Frontal cortex (tissue), 4 donors: ENCODE data around the gene EPOP. TPM values are rescaled to one million over a fixed set of nuclear protein-coding genes. Genes with fewer than 3 reads are reported as not detected.

ENCODE experiments used
- DNase-seq, 2 donors: peaks; one replicate each; pipeline ENCODE4 v3.0.0; 2012; ENCODE audit warnings: low spot score in 2 of 2
- FAIRE-seq: peaks from 2 replicates; lab custom pipeline; 2012; peaks lifted over from hg19 to GRCh38; lab: Jason Lieb, UNC
- total RNA-seq: library from RNA; depleted of rRNA; stranded (reverse); fragments of >200 nt; gene quantifications from one replicate; pipeline ENCODE4 v1.2.3, GENCODE V29; 2014
- donor health status: control.
- donor health status: control.
- donor health status: control.

EPOP gene
- 0.82 TPM for total RNA-seq

DNA sequence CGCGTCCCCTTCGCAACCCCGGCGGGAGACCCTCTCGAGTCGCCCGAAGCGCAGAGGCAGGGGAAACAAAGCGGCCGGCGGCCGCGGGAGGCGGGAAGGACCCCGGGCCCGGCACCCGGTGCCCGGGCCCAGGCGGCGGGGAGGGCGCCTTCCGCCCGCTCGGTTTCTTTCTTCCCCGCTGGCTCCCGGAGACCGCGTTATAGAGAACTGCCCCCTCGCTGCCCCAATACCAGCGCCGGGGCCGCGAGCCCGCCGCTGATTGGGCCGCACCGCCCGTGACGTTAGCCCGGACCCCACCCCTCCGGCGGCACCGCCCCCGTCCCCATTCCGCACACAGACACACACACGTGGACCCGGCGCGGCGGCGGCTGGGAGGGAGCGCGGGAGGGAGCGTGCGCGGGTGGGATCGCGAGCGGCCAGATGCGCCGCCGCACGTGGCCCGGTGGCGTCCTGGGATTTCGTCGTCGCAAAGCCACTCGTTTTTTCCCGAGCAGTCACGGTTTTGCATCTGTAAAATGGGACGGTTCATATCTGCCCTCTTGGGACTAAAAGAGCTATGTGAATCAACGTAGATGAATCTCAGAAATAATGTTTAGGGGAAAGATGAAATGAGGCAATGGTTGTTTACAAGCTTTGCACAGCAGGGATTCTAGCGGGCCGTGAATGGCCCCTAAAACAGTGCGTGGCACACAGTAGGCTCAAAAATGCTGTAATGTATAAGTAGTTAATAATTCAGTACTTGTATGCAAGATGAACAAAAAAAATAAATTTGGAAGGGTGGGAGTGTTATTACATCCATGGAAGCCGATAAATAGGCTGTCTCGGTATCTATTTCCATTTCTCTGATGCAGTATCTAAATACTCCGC is at the start of gene EPOP:
Gene EPOP, minus strand, starts transcription at position 209 of the 867 bp plus-strand sequence. CDS start 462 bp downstream, outside the sequence.
- FAIRE-seq (no peak), DNase-seq (peak; percentile 96)

DNA sequence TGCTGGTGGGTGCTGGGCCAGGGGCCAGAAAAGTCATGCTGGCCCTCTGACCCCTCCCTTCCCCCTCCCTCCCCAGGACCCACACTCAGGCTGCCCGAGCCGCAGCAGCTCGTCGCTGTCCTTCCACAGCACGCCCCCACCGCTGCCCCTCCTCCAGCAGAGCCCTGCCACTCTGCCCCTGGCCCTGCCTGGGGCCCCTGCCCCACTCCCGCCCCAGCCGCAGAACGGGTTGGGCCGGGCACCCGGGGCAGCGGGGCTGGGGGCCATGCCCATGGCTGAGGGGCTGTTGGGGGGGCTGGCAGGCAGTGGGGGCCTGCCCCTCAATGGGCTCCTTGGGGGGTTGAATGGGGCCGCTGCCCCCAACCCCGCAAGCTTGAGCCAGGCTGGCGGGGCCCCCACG is 47.0 kb upstream of the EPOP start:
- DNase-seq: no peak
- no peak for FAIRE-seq

DNA sequence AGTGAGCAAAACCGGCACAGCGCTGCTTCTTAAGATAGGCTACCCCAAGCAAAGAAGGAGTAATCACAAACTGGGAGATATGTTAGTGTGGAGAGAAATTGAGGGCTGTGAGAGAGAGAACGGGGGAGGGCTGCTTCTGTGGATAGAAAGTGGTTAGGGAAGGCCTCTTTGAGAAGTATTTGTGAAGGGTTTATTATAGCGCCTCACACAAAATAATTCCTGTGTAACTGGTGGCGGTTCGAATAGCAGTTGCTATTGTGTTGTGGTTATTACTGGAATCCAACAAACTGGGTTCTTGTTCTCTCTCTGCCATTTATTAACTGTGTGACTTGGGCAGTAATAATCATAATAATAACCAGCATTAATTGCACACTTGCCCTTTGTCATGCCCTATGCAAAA is 46.2 kb upstream of the EPOP start:
- DNase-seq (no peak), FAIRE-seq (no peak)

DNA sequence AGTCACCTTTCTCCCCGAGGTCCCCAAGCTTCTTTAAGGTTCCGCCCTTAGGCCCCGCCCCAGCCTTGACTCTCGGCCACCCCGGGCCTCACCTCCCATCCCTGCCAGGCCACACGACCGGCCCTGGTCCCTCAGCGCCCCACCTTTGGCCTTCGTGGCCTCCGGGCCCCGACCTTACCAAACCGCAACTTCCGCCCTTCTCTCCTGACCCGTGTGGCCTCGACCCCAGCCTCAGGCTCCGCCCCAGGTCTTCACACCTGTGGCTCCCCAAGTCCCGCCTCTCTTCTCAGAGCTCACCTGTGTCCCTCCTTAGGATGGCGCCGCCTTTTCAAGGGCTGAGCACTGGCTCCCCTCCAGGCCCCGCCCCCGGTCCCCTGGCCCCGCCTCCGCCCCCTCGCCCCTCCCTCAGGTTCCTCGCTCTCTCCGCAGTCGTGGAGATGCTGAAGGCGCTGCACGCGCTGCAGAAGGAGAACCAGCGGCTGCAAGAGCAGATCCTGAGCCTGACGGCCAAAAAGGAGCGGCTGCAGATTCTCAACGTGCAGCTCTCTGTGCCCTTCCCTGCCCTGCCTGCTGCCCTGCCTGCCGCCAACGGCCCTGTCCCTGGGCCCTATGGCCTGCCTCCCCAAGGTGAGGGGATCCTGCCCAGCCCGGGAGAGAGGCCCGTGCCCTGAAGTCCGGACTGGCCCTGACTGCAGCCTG is 45.3 kb upstream of the EPOP start:
- FAIRE-seq: no peak

DNA sequence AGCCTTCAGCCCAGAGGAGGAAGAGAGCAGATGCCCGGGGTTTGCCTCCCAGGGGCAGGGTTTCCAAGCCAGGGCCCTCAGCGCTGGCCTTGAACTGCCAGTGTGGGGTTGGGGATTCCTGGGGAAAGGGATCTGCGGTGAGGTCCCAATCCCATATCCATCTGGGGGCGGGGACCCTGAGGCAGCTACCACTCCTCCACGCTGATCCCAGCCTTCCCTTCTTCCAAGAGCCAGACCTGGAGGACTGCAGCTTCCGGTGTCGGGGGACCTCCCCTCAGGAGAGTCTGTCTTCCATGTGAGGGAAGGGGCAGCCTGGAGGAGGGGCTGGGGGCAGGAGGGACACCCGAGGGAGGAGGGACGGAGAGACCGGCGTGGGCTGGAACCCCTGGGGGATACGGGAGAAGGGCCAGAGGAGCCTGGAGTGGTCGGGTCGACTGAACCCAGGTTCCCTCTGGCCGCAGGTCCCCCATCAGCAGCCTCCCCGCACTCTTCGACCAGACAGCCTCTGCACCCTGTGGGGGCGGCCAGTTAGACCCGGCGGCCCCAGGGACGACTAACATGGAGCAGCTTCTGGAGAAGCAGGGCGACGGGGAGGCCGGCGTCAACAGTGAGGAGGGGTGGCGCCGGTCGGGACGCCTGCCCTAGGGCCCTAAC is 44.7 kb upstream of the EPOP start:
- DNase-seq (no peak), FAIRE-seq (no peak)

More for the DNA sequence above, 45.3 kb upstream of the EPOP start:
- no peak for DNase-seq

DNA sequence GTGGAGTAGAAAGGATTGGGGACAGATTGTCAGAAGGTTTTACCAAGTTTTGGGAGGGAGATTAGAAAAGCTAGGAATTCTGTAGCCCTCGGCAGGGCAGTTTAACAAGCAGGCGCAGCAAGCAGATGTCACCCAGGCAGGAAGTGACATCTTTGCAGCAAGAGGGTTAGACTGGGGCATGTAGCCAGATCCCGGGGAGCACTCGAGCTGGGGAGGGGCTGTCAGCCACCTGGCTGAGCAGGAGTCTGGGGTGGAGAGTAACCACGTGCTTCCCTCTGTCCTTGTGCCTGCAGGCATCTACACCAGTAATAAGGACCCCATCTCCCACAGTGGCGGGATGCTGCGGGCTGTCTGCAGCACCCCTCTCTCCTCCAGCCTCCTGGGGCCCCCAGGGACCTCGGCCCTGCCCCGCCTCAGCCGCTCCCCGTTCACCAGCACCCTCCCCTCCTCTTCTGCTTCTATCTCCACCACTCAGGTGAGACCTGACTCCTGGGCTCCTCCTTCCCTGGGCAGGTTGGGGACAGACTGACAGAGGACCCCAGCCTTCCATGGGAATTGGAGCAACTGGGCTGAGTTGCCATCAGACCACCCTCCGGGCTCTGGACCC is 42.5 kb upstream of the EPOP start:
- FAIRE-seq: no peak

DNA sequence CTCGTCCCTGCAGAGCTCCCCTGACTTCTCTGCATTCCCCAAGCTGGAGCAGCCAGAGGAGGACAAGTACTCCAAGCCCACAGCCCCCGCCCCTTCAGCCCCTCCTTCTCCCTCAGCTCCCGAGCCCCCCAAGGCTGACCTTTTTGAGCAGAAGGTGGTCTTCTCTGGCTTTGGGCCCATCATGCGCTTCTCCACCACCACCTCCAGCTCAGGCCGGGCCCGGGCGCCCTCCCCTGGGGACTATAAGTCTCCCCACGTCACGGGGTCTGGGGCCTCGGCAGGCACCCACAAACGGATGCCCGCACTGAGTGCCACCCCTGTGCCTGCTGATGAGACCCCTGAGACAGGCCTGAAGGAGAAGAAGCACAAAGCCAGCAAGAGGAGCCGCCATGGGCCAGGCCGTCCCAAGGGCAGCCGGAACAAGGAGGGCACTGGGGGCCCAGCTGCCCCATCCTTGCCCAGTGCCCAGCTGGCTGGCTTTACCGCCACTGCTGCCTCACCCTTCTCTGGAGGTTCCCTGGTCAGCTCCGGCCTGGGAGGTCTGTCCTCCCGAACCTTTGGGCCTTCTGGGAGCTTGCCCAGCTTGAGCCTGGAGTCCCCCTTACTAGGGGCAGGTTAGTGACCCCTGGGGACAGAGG is 41.7 kb upstream of the EPOP start:
- DNase-seq (no peak), FAIRE-seq (no peak)

More for the DNA sequence above, 42.5 kb upstream of the EPOP start:
- DNase-seq: no peak

DNA sequence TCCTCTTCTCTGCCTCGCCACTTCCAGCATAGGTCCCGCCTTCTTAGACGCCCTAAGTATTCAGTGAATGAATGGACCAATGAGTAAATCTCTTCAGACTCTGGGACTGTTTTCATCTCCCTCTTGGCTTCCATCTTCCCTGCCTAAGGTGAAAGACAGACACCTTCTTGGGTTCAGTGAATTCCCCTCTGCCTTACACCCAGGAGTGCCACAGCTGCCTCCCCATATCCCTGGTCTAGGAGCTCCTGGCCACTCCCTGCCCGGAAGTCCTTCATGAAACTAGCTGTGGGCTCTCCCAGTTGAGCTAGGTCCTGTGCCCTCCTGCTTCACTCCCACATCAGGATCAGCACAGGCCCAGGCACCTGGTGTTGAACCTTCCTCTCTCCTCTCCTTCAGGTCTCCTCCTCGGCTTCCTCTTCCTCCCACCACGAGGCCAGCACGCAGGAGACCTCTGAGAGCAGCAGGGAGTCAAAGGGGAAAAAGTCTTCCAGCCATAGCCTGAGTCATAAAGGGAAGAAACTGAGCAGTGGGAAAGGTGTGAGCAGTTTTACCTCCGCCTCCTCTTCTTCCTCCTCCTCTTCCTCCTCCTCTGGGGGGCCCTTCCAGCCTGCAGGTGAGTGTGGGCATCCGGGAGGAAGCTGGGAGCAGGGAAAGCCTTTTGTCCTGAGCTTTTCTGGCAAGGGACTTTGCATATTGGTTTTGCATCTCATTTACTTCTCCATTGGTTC is 40.6 kb upstream of the EPOP start:
- FAIRE-seq (no peak), DNase-seq (no peak)

DNA sequence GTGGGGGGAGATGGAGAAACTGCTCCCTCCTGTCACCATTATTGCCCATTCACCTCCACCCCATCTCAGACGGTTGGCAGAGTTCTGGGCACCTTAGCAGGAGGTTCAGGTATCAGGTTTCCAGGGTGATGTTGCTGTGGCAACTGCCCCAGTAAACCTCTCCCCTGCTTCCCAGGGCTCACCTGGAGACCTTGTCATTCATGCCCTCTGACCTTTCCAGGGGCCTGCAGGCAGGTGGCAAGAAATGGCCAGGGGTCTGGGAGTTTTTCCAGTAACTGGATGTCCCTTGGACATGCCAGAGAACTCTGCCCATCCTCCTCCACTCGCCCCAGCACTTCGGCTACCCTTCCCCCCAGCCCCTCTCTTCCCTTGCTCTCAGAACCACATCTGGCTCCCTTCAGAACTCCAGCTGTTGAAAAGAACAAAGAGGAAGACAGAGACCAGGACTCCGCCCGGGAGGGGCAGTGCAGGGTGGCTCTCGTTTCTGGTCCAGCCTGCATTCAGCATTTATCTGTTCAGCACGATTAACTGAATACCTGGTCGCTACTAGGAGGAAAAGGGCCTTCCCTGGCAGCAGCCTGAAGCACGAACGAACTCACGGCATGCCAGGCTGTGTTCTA is 38.8 kb upstream of the EPOP start:
- no peak for FAIRE-seq
- DNase-seq: no peak

DNA sequence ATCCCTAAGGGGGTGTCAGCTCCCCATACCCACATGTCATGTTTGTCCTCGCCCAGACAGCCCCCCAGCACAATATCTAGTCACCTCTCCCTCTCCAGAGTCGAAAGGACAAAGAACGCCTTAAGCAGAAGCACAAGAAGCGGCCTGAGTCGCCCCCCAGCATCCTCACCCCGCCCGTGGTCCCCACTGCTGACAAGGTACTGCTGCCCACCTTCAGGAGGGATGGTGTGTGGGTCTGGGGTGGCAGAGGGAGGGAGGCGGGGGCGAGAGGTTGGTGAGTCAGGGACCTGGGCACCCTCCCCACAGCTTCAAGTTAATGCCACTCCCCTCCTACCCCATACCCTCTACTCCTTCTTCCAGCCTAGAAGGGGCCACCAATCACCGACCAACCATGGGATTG is 37.8 kb upstream of the EPOP start:
- FAIRE-seq (no peak), DNase-seq (no peak)

DNA sequence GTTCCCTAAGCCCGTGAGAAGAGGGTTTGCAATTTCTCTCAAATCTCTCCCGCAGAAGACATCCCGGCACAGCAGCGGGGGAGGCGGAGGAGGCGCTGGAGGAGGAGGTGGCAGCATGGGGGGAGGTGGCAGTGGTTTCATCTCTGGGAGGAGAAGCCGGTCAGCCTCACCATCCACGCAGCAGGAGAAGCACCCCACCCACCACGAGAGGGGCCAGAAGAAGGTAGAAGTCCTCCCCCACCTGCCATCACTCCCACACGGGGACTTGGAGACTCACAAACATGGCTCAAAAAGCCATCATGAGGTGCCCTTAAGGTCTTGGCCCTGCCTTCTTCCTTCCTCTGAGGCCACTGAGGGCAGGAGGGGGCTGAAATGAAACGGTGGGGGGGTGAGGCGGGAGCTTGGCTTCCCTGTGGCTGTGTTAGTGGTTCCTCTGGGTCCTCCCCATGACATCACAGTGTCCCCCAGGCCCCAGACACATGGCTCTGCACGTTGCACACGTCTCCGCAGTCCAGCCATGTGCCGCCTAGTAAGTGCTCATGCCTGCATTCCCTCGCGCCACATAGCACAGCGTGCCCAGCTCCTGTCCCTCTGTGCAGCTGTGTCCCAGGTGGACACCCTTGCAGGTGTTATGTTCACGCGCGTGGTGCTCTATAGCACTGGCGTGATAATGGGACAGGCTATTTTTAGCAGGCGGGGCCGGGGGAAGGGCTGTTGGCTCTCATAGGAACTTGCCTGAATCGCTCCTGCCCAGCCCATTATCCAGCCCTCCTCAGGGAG is 37.2 kb upstream of the EPOP start:
- FAIRE-seq (no peak), DNase-seq (no peak)

DNA sequence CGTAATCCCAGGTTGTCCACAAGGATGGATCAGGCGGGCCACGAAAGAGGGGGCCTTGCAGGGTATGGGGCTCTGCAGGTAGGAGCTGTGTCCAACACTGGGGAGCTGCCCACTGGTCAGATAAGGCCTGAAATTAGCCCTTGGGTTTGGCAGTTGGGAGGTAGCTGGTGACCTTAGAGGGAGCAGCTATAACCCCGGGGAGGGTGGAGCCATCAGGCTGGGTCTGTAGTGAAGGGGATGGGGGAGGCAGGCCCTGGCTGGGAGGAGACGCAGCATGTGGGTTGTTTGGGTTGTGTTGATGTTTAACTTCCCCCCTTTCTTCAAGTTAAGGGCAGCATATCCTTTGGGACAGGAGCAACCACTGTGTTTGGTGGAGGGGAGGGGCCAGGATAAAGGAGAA is 36.2 kb upstream of the EPOP start:
- DNase-seq (no peak), FAIRE-seq (no peak)

DNA sequence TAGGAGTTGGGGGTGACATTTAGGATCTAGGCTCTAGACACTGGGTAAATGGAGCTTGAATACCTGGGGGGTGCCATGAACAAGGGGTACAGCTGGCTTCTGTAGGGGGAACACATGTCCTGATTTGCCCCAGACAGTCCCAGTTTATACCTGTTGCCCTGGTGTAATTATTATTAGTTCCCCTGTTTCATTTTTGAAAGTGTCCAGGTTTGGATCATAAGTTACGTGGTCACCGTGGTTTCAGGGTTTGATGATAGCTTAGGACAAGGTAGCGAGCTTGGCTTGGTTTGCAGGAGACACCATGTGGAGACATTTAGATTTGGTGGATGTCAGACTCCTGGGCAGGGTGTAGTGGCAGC is 35.8 kb upstream of the EPOP start:
- FAIRE-seq: no peak

DNA sequence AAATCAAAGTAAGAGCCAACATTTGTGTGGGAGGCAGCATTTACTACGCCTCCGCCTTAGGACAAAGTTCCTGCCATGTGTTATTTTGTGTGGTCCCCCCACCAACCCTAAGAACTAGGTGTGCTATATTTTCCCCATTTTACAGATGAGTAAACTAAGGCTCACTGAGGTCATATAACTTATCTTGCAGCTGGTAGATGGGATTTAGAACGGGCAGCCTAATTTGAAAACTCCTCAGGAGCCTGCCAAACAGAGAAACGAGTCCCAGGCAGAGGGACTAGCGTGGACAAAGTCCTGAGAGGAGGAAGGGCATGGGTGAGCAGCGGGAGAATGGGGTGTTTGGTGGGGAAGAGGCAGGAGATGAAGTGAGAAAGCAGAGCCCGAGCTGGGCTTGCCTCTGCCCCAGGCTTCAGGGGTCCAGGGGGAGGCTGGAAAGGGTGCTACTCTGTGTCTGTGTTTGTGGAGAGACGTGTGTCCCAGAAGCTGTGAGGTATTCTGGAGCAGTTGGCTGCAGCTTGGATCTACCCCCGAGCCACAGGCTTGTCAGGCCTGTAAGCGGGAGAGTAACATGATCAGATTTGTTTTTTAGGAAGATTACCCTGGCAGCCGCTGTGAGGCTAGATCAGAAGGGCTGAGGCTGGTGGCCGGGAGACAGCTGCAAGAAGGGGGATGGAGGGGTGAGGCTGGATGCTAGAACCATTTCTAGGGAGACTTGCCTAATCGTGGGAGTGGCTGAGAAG is 35.3 kb upstream of the EPOP start:
- FAIRE-seq (no peak), DNase-seq (no peak)

More for the DNA sequence above, 35.8 kb upstream of the EPOP start:
- DNase-seq: no peak

DNA sequence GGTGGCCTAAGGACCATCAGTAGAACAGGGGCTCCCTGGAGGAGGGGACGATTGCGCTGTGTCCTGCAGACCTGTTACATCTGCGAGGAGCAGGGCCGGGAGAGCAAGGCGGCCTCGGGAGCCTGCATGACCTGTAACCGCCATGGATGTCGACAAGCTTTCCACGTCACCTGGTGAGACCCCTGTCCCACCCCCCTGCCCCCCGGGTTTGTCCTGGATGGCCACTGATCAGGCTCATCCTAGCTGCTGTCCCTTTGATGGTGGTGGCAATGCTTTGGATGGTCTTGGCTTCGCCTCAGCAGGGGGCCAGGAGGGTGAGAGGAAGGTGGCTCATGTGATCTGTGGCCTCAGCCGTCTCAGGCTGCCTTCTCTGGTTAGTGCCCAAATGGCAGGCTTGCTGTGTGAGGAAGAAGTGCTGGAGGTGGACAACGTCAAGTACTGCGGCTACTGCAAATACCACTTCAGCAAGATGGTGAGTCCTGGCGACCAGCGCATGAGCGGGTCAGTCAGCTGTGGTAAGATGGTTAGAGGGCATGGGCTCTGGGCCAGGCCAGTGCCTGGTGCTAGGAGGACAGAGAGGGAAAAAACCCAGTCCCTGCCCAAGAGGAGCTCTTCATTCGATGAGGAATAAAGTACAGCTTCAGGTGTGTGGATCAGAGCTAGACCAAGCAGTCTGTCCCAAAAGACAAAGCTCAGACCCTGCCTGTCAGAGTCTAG is 34.5 kb upstream of the EPOP start:
- FAIRE-seq (no peak), DNase-seq (no peak)

DNA sequence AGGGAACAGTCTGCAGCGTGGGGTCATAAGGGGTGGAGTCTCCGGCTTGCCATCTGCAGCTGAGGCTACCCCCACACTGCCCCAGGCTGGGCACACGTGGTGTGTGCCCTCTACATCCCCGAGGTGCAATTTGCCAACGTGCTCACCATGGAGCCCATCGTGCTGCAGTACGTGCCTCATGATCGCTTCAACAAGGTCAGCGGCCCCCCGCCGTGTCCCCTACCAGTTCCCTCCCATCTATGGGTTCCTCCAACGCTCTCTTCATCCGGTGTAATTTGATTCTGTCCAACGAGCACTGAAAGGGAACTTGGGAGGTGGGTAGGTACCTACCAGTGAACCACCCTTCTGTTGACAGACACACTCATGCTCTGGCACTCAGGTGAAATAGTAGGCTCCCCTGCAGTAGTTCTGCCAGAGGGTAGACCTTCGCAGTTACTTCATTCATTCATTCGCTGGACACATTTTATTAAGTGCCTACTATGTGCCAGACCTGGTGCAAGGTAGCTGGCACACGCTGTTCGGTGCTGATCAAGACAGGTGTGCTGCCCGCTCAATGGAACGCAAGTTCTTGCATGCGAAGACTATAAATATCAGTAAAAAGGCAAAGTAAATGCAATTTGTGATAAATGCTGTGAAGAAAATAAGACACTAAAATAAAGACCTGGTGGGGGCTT is 33.1 kb upstream of the EPOP start:
- DNase-seq: peak in 1 of 2 donors; percentile 14

More for the DNA sequence above, 33.1 kb upstream of the EPOP start:
- no peak for FAIRE-seq
